Fibroblast of the aortic adventitia (primary cell): ENCODE results near the gene DAPK1. TPM values are rescaled to one million over a fixed set of nuclear protein-coding genes. Genes with fewer than 3 reads are reported as not detected.

Experiments used
- DNase-seq: peaks from one replicate; pipeline ENCODE4 v3.0.0-alpha.2; 2010; ENCODE audit warnings: low read depth
- H3K4me3 ChIP-seq: 2 replicates; pipeline ENCODE4 v1.5.1; 2011; ENCODE audit warnings: low read depth, mild to moderate bottlenecking, control low read depth, low read length, moderate library complexity
- CTCF ChIP-seq: IDR thresholded peaks from 2 replicates; pipeline ENCODE4 v1.5.1; 2011; ENCODE audit warnings: mild to moderate bottlenecking, low read length, control low read depth, inconsistent platforms; ENCODE audit not compliant: insufficient read depth
- total RNA-seq: library from RNA; depleted of rRNA; stranded (reverse); fragments of >200 nt; gene quantifications from 2 replicates; pipeline ENCODE4 v1.2.3, GENCODE V29; 2012; ENCODE audit warnings: low replicate concordance

DAPK1 gene
- total RNA-seq, 1 donor = 30.9 TPM

DNA sequence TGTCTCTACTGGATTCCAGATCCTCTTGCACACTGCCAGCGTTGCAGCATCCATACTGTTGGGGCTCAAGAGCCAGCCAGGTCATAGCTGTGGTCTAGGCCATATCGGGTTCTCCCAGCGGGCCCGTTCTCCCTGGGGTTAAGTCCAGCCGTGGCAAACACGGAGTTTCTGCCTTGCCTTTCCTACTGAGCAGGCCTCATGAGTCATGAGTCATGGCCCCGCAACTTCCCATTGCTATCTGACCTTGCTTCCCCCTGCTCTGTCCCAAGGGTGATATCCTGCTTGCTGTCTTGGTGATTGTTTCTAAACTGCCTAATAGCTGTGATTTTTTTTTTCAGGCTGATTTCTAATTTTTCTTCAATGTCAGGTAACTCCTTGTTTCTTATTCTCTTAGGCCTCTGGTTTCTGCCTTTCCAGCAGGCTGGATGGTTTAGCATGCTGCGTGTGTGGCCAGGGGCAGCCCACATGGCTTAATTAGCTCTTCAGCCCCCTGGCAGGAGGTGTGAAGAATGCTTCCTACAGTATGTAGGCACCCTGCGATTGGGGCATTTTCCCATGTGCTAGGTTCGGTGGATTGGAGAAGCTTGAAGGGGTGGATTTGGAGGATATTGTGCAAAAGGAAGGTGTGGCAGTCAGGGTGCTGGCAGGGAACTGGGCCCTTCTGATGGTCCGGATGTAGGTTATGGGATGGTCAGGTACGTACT, 18.7 kb downstream of the DAPK1 start:
- no peak overlapping the region for H3K4me3 ChIP-seq
- DNase-seq = peak; percentile 35
- TF ChIP-seq CTCF = no peak

GRCh38 chr9:87516926-87517290, 19.2 kb downstream of the DAPK1 start:
- DNase-seq = no peak
- H3K4me3 ChIP-seq = no peak overlapping the region
- no peak for TF ChIP-seq CTCF

DNA sequence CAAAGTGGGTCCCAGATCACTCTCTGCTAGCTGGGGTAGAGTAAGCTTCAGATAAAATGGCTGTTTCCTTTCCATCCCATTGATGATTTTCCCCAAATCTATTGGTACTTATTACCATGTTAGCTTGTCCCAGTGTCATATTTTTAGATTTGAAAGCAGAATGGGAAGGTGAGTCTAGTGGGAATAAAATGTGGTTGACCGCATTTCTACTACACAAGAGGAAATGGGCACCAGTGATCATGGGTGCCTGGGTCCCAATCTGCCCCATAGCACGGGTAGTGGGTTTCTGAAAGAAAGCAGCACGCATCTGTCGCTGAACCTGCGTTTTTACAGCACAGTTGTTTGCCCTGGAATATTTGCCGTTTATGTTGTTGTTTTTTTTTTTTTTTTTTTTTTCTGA, 20.1 kb downstream of the DAPK1 start:
- no peak for TF ChIP-seq CTCF
- no peak for DNase-seq
- no peak overlapping the region for H3K4me3 ChIP-seq

GRCh38 chr9:87518702-87519335, 21.2 kb downstream of the DAPK1 start:
- no peak for TF ChIP-seq CTCF
- DNase-seq = peak; percentile 87
- no peak overlapping the region for H3K4me3 ChIP-seq

GRCh38 chr9:87519461-87519860, 21.8 kb downstream of the DAPK1 start:
- DNase-seq = no peak
- no peak for TF ChIP-seq CTCF
- no peak overlapping the region for H3K4me3 ChIP-seq

- DNase-seq = no peak
- no peak for TF ChIP-seq CTCF
- H3K4me3 ChIP-seq = no peak overlapping the region
Observed at GRCh38 chr9:87520172-87520683, 22.6 kb downstream of the DAPK1 start.
